Measurements from ENCODE around the gene PRDM2.

PRDM2 gene, protein sequence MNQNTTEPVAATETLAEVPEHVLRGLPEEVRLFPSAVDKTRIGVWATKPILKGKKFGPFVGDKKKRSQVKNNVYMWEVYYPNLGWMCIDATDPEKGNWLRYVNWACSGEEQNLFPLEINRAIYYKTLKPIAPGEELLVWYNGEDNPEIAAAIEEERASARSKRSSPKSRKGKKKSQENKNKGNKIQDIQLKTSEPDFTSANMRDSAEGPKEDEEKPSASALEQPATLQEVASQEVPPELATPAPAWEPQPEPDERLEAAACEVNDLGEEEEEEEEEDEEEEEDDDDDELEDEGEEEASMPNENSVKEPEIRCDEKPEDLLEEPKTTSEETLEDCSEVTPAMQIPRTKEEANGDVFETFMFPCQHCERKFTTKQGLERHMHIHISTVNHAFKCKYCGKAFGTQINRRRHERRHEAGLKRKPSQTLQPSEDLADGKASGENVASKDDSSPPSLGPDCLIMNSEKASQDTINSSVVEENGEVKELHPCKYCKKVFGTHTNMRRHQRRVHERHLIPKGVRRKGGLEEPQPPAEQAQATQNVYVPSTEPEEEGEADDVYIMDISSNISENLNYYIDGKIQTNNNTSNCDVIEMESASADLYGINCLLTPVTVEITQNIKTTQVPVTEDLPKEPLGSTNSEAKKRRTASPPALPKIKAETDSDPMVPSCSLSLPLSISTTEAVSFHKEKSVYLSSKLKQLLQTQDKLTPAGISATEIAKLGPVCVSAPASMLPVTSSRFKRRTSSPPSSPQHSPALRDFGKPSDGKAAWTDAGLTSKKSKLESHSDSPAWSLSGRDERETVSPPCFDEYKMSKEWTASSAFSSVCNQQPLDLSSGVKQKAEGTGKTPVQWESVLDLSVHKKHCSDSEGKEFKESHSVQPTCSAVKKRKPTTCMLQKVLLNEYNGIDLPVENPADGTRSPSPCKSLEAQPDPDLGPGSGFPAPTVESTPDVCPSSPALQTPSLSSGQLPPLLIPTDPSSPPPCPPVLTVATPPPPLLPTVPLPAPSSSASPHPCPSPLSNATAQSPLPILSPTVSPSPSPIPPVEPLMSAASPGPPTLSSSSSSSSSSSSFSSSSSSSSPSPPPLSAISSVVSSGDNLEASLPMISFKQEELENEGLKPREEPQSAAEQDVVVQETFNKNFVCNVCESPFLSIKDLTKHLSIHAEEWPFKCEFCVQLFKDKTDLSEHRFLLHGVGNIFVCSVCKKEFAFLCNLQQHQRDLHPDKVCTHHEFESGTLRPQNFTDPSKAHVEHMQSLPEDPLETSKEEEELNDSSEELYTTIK (N-terminal part only)

GRCh38 chr1:13699936-13700520, at the start of gene PRDM2:
PRDM2 (plus strand) TSS chr1:13700188; CDS start chr1:13715606, 15,418 bp downstream.
- H4K20me1 ChIP-seq (ENCODE audit: insufficient read depth, low read length), result no peaks in the 10 kb centered on the region
- TF ChIP-seq EZH2 (IDR thresholded peaks at IDR 0.05; ENCODE audit: borderline replicate concordance, low read length) (no peak), CTCF (IDR thresholded peaks at IDR 0.05; ENCODE audit: low read length) (no peak)
- H3K9me3 ChIP-seq (ENCODE audit: low read length), result peaks cover 8% of the 10 kb centered on the region; the same call in 1 of the 2 replicates
- peak within 1 kb of the TSS; percentile 96 for H3K27ac ChIP-seq (ENCODE audit: low read depth, low read length, poor library complexity, severe bottlenecking)
- H2AFZ ChIP-seq (ENCODE audit: low read length), result 0 out of 2 replicates have a peak within 1 kb of the TSS, but pooled peaks have one; percentile 31
- peaks cover 30% of the 10 kb centered on the region for H3K79me2 ChIP-seq (ENCODE audit: insufficient read depth, low read length)
- H3K9ac ChIP-seq (ENCODE audit: low read length), result peak within 1 kb of the TSS; percentile 88
- H3K27me3 ChIP-seq (ENCODE audit: insufficient read depth, low read length), result no peaks in the 10 kb centered on the region
- H3K4me1 ChIP-seq (ENCODE audit: insufficient read depth, low read length, severe bottlenecking), result peaks cover 50% of the 10 kb centered on the region
- peaks cover 6% of the 10 kb centered on the region; the same call in 1 of the 2 replicates for H3K36me3 ChIP-seq (ENCODE audit: insufficient read depth, low read length)
- H3K4me3 ChIP-seq (ENCODE audit: low read depth, low read length, poor library complexity, severe bottlenecking), result peak within 1 kb of the TSS; percentile 71
- H3F3A ChIP-seq (ENCODE audit: insufficient read depth, low read length), result 0 out of 2 replicates have a peak, but pooled peaks cover 4% of the 10 kb centered on the region
- peak within 1 kb of the TSS; percentile 84 for H3K4me2 ChIP-seq (ENCODE audit: low read length)
- no peaks in the 10 kb centered on the region for H3K9me2 ChIP-seq (ENCODE audit: low read depth, low read length)

- H3K27ac ChIP-seq (ENCODE audit: low read depth, low read length, poor library complexity, severe bottlenecking), result no peak overlapping the region
- H3K9me2 ChIP-seq (ENCODE audit: low read depth, low read length), result no peaks in the 10 kb centered on the region
- H3K4me3 ChIP-seq (ENCODE audit: low read depth, low read length, poor library complexity, severe bottlenecking), result no peak overlapping the region
- H4K20me1 ChIP-seq (ENCODE audit: insufficient read depth, low read length), result no peaks in the 10 kb centered on the region
- no peaks in the 10 kb centered on the region for H3K36me3 ChIP-seq (ENCODE audit: insufficient read depth, low read length)
- no peaks in the 10 kb centered on the region for H3K9me3 ChIP-seq (ENCODE audit: low read length)
- no peak overlapping the region for H3K4me2 ChIP-seq (ENCODE audit: low read length)
- TF ChIP-seq EZH2 (IDR thresholded peaks at IDR 0.05; ENCODE audit: borderline replicate concordance, low read length) (no peak), CTCF (IDR thresholded peaks at IDR 0.05; ENCODE audit: low read length) (no peak)
- H2AFZ ChIP-seq (ENCODE audit: low read length), result no peak overlapping the region
- no peaks in the 10 kb centered on the region for H3K27me3 ChIP-seq (ENCODE audit: insufficient read depth, low read length)
- H3K9ac ChIP-seq (ENCODE audit: low read length), result no peak overlapping the region
- H3K79me2 ChIP-seq (ENCODE audit: insufficient read depth, low read length), result no peaks in the 10 kb centered on the region
- H3F3A ChIP-seq (ENCODE audit: insufficient read depth, low read length), result no peaks in the 10 kb centered on the region
- H3K4me1 ChIP-seq (ENCODE audit: insufficient read depth, low read length, severe bottlenecking), result no peaks in the 10 kb centered on the region
Observed at GRCh38 chr1:13651279-13651678, 48.7 kb upstream of the PRDM2 start.

DNA sequence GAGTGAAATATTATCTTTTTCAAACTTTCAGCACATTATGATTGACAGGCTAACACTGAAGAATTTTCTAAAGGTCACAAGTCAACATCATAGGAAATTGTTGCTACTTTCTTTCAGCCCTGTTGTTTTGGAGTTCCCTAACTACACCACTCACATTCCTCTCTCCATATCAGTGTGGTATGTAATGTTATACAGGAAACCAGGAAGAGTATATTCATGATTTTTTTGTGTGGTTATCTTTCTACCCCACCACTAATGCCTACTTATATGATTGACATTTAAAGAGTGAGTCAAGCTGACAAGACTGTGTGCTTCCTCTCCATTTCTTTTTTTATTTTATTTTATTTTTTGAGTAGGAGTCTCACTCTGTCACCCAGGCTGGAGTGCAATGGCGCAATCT, 47.8 kb upstream of the PRDM2 start:
- Histone ChIP-seq H2AFZ (ENCODE audit: low read length) (no peak overlapping the region), H4K20me1 (ENCODE audit: insufficient read depth, low read length) (no peaks in the 10 kb centered on the region), H3K27me3 (ENCODE audit: insufficient read depth, low read length) (no peaks in the 10 kb centered on the region), H3K9me2 (ENCODE audit: low read depth, low read length) (no peaks in the 10 kb centered on the region), H3K4me3 (ENCODE audit: low read depth, low read length, poor library complexity, severe bottlenecking) (no peak overlapping the region), H3K27ac (ENCODE audit: low read depth, low read length, poor library complexity, severe bottlenecking) (no peak overlapping the region), H3K4me2 (ENCODE audit: low read length) (no peak overlapping the region), H3K36me3 (ENCODE audit: insufficient read depth, low read length) (no peaks in the 10 kb centered on the region), H3K9ac (ENCODE audit: low read length) (no peak overlapping the region), H3K4me1 (ENCODE audit: insufficient read depth, low read length, severe bottlenecking) (no peaks in the 10 kb centered on the region), H3K79me2 (ENCODE audit: insufficient read depth, low read length) (no peaks in the 10 kb centered on the region), H3F3A (ENCODE audit: insufficient read depth, low read length) (no peaks in the 10 kb centered on the region), H3K9me3 (ENCODE audit: low read length) (no peaks in the 10 kb centered on the region)
- no peak for TF ChIP-seq CTCF (IDR thresholded peaks at IDR 0.05; ENCODE audit: low read length)
- no peak for TF ChIP-seq EZH2 (IDR thresholded peaks at IDR 0.05; ENCODE audit: borderline replicate concordance, low read length)

Data from OCI-LY1 (cell line).